ENCODE measurements around the gene MTNR1B. TPM values are rescaled to one million over a fixed set of nuclear protein-coding genes. Genes with fewer than 3 reads are reported as not detected.

The MTNR1B gene
- total and polyA plus RNA-seq, 4 donors = not detected

- no peak for DNase-seq (ENCODE audit: low spot score)
- TF ChIP-seq EGR1 (IDR thresholded peaks at IDR 0.05; ENCODE audit: low read depth in 2 of 2) (no peak), ZBTB33 (IDR thresholded peaks at IDR 0.05) (no peak), HNF4G (IDR thresholded peaks at IDR 0.05) (no peak), FOXA1 (IDR thresholded peaks at IDR 0.05) (no peak), SP1 (IDR thresholded peaks at IDR 0.05) (no peak), YY1 (IDR thresholded peaks at IDR 0.05) (no peak)
- no peak overlapping the region for H3K4me3 ChIP-seq (ENCODE audit: low read depth in 1 of 3, low read length in 3 of 3)
- no peak overlapping the region for H3K9ac ChIP-seq (ENCODE audit: low read depth in 1 of 2, low read length in 2 of 2)
- H3K9me3 ChIP-seq (ENCODE audit: control insufficient read depth in 4 of 4, low read length in 3 of 4) = no peaks in the 10 kb centered on the region
- WGBS = 78% methylated on average over 3 of the region's 3 CpGs
- no peaks in the 10 kb centered on the region for H3K4me1 ChIP-seq (ENCODE audit: control insufficient read depth in 4 of 4, insufficient read depth in 4 of 4, low read length in 3 of 4)
- H3K27me3 ChIP-seq (ENCODE audit: control insufficient read depth in 4 of 4, insufficient read depth in 4 of 4, low read length in 3 of 4) = no peaks in the 10 kb centered on the region
- no peak overlapping the region for H3K27ac ChIP-seq (ENCODE audit: low read depth in 1 of 2, low read length in 2 of 2)
- no peaks in the 10 kb centered on the region for H3K36me3 ChIP-seq (ENCODE audit: control insufficient read depth in 4 of 4, insufficient read depth in 3 of 4, low read depth in 1 of 4, low read length in 3 of 4)
Observed at GRCh38 chr11:93002380-93002779, 32.9 kb downstream of the MTNR1B start.

DNA sequence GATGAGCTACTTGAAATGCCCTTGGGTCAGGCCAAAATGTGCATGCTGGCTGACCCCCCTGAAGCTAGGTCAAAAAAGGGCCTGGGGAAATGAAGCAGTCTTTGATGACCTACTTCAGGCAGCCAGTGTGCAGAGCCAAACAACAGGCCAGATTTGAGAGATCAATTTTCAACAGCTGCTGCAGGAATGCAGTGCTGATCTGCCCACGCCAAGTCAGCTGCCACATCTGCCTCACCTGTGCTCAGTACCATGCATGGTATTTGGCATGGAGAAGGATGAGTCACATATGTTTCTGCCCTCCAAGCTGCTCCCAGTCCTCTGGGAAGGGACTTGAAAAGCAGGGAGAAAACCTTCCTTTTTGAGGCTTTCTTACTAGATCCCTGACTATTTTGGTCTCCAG lies 35.8 kb downstream of the MTNR1B start:
- Histone ChIP-seq H3K4me3 (ENCODE audit: low read depth in 1 of 3, low read length in 3 of 3) (no peak overlapping the region), H3K9me3 (ENCODE audit: control insufficient read depth in 4 of 4, low read length in 3 of 4) (no peaks in the 10 kb centered on the region), H3K27ac (ENCODE audit: low read depth in 1 of 2, low read length in 2 of 2) (no peak overlapping the region), H3K4me1 (ENCODE audit: control insufficient read depth in 4 of 4, insufficient read depth in 4 of 4, low read length in 3 of 4) (no peaks in the 10 kb centered on the region), H3K9ac (ENCODE audit: low read depth in 1 of 2, low read length in 2 of 2) (no peak overlapping the region), H3K27me3 (ENCODE audit: control insufficient read depth in 4 of 4, insufficient read depth in 4 of 4, low read length in 3 of 4) (no peaks in the 10 kb centered on the region), H3K36me3 (ENCODE audit: control insufficient read depth in 4 of 4, insufficient read depth in 3 of 4, low read depth in 1 of 4, low read length in 3 of 4) (no peaks in the 10 kb centered on the region)
- no peak for DNase-seq (ENCODE audit: low spot score)
- TF ChIP-seq NR2F2 (IDR thresholded peaks at IDR 0.05) (no peak), TAF1 (conservative IDR thresholded peaks at IDR 0.05) (no peak), RAD21 (IDR thresholded peaks at IDR 0.05) (no peak), CTCF (IDR thresholded peaks at IDR 0.05; ENCODE audit: low read depth, low read length, missing input control) (no peak), HNF4A (conservative IDR thresholded peaks at IDR 0.05) (no peak), ZBTB33 (IDR thresholded peaks at IDR 0.05) (no peak), RXRA (IDR thresholded peaks at IDR 0.05) (no peak), FOXA2 (IDR thresholded peaks at IDR 0.05) (no peak), SP1 (IDR thresholded peaks at IDR 0.05) (no peak), YY1 (IDR thresholded peaks at IDR 0.05) (no peak), HNF4G (IDR thresholded peaks at IDR 0.05) (no peak), GABPA (IDR thresholded peaks at IDR 0.05 in 1 of 2, conservative IDR thresholded peaks at IDR 0.05 in 1 of 2) (no peak), EGR1 (IDR thresholded peaks at IDR 0.05; ENCODE audit: low read depth in 2 of 2) (no peak), JUND (IDR thresholded peaks at IDR 0.05) (no peak), FOXA1 (IDR thresholded peaks at IDR 0.05) (no peak), ATF3 (IDR thresholded peaks at IDR 0.05) (no peak)
- TF ChIP-seq, protein P1, sequence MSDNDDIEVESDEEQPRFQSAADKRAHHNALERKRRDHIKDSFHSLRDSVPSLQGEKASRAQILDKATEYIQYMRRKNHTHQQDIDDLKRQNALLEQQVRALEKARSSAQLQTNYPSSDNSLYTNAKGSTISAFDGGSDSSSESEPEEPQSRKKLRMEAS (IDR thresholded peaks at IDR 0.05) = no peak
- TF ChIP-seq, protein P2, sequence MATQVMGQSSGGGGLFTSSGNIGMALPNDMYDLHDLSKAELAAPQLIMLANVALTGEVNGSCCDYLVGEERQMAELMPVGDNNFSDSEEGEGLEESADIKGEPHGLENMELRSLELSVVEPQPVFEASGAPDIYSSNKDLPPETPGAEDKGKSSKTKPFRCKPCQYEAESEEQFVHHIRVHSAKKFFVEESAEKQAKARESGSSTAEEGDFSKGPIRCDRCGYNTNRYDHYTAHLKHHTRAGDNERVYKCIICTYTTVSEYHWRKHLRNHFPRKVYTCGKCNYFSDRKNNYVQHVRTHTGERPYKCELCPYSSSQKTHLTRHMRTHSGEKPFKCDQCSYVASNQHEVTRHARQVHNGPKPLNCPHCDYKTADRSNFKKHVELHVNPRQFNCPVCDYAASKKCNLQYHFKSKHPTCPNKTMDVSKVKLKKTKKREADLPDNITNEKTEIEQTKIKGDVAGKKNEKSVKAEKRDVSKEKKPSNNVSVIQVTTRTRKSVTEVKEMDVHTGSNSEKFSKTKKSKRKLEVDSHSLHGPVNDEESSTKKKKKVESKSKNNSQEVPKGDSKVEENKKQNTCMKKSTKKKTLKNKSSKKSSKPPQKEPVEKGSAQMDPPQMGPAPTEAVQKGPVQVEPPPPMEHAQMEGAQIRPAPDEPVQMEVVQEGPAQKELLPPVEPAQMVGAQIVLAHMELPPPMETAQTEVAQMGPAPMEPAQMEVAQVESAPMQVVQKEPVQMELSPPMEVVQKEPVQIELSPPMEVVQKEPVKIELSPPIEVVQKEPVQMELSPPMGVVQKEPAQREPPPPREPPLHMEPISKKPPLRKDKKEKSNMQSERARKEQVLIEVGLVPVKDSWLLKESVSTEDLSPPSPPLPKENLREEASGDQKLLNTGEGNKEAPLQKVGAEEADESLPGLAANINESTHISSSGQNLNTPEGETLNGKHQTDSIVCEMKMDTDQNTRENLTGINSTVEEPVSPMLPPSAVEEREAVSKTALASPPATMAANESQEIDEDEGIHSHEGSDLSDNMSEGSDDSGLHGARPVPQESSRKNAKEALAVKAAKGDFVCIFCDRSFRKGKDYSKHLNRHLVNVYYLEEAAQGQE (IDR thresholded peaks at IDR 0.05) = no peak
- WGBS = 65% methylated on average over 1 of the region's 1 CpG

All from liver (tissue), 9 donors.